Ovary (tissue), 3 donors: ENCODE results near the gene NFU1.

Experiments used
- EP300 ChIP-seq: sonication (generic); formaldehyde crosslinking; IDR thresholded peaks from one replicate; pipeline ENCODE4 v1.6.1; 2017; ENCODE audit warnings: antibody characterized with exemption
- POLR2A ChIP-seq: fragments of 450-650 bp; IDR thresholded peaks from one replicate; pipeline ENCODE4 v1.6.1; 2017; ENCODE audit warnings: antibody characterized with exemption, mild to moderate bottlenecking, moderate library complexity
- TF ChIP-seq, protein P1 (sequence below), 3 donors: fragments of 450-650 bp in 2 of 3; fragments of 200-600 bp in 1 of 3; IDR thresholded peaks; one replicate each; pipeline versions ENCODE4 v1.5.1 to v1.8.0; 2016 to 2022; ENCODE audit warnings: antibody characterized with exemption in 3 of 3, mild to moderate bottlenecking in 1 of 3
- donor health status: DM: no; HTN: no; CAD: no.

DNA sequence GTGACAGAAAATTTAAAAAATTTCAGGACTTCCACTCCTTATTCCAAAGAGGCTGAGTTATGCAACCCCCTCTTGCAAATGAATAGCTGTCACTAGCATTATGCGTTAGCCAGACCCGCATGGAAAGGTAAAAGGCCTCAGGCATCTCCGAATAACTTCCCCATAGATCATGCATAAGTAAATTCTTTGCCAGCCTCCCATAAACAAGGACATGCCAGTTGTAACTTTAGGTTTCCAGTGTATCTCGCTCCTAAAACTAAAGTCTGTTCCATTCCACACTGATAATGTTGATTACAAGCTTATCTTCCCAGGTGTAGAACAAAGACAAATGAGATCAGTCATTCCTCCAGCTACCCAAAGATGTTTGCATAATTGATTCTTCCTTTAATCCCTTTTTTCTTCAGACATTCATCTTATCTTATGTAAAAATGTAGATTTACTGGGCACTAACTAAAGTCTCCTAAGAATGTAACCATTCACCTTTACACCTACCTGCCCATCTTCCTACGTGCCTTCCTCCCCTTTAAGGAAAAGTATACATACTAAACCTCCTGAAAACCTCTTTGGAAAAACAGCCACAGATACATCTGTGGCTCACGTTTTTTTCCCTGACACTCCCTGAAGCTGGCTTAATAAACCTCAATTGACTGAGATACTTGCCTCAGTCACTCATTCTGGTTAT lies 13.6 kb upstream of the NFU1 start:
- TF ChIP-seq, protein P1, sequence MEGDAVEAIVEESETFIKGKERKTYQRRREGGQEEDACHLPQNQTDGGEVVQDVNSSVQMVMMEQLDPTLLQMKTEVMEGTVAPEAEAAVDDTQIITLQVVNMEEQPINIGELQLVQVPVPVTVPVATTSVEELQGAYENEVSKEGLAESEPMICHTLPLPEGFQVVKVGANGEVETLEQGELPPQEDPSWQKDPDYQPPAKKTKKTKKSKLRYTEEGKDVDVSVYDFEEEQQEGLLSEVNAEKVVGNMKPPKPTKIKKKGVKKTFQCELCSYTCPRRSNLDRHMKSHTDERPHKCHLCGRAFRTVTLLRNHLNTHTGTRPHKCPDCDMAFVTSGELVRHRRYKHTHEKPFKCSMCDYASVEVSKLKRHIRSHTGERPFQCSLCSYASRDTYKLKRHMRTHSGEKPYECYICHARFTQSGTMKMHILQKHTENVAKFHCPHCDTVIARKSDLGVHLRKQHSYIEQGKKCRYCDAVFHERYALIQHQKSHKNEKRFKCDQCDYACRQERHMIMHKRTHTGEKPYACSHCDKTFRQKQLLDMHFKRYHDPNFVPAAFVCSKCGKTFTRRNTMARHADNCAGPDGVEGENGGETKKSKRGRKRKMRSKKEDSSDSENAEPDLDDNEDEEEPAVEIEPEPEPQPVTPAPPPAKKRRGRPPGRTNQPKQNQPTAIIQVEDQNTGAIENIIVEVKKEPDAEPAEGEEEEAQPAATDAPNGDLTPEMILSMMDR (IDR thresholded peaks at IDR 0.05) = no peak
- TF ChIP-seq EP300 = no peak
- TF ChIP-seq POLR2A = no peak
